ENCODE results near the gene SNX21.
A peak's percentile ranks its signal among the peaks of the same experiment; 100 is the strongest.

The SNX21 gene

GRCh38 chr20:45798935-45799642 lies 34.5 kb upstream of the SNX21 start:
- Histone ChIP-seq H3K9ac (ENCODE audit: insufficient read length, low read depth) (no peak overlapping the region), H3K27me3 (ENCODE audit: insufficient read depth, insufficient read length) (no peaks in the 10 kb centered on the region), H3K4me1 (ENCODE audit: insufficient read depth, insufficient read length) (no peaks in the 10 kb centered on the region), H3K36me3 (ENCODE audit: insufficient read depth, insufficient read length, low read length) (peaks cover 70% of the 10 kb centered on the region), H3K9me3 (ENCODE audit: insufficient read depth, low read length) (no peaks in the 10 kb centered on the region), H3K4me3 (ENCODE audit: insufficient read length, low read depth) (no peak overlapping the region)
- TF ChIP-seq SUZ12 (IDR thresholded peaks at IDR 0.05; ENCODE audit: extremely low read depth, insufficient read depth, insufficient read length) (no peak), YY1 (IDR thresholded peaks at IDR 0.05; ENCODE audit: insufficient read depth, insufficient read length) (no peak), ZNF274 (IDR thresholded peaks at IDR 0.05; ENCODE audit: low read depth, low read length) (no peak)
- DNase-seq (ENCODE audit: low read depth, low spot score), result peak; percentile 51

GRCh38 chr20:45801851-45802250 lies 31.7 kb upstream of the SNX21 start:
- TF ChIP-seq ZNF274 (IDR thresholded peaks at IDR 0.05; ENCODE audit: low read depth, low read length) (no peak), YY1 (IDR thresholded peaks at IDR 0.05; ENCODE audit: insufficient read depth, insufficient read length) (no peak), SUZ12 (IDR thresholded peaks at IDR 0.05; ENCODE audit: extremely low read depth, insufficient read depth, insufficient read length) (no peak)
- Histone ChIP-seq H3K9ac (ENCODE audit: insufficient read length, low read depth) (no peak overlapping the region), H3K36me3 (ENCODE audit: insufficient read depth, insufficient read length, low read length) (peaks cover 71% of the 10 kb centered on the region), H3K4me1 (ENCODE audit: insufficient read depth, insufficient read length) (no peaks in the 10 kb centered on the region), H3K9me3 (ENCODE audit: insufficient read depth, low read length) (no peaks in the 10 kb centered on the region), H3K27me3 (ENCODE audit: insufficient read depth, insufficient read length) (no peaks in the 10 kb centered on the region), H3K4me3 (ENCODE audit: insufficient read length, low read depth) (no peak overlapping the region)
- DNase-seq (ENCODE audit: low read depth, low spot score), result no peak

- DNase-seq (ENCODE audit: low read depth, low spot score), result no peak
- no peak overlapping the region for H3K4me3 ChIP-seq (ENCODE audit: insufficient read length, low read depth)
- H3K9ac ChIP-seq (ENCODE audit: insufficient read length, low read depth), result no peak overlapping the region
- H3K4me1 ChIP-seq (ENCODE audit: insufficient read depth, insufficient read length), result peaks cover 5% of the 10 kb centered on the region
- peaks cover 81% of the 10 kb centered on the region for H3K36me3 ChIP-seq (ENCODE audit: insufficient read depth, insufficient read length, low read length)
- no peaks in the 10 kb centered on the region for H3K9me3 ChIP-seq (ENCODE audit: insufficient read depth, low read length)
- TF ChIP-seq SUZ12 (IDR thresholded peaks at IDR 0.05; ENCODE audit: extremely low read depth, insufficient read depth, insufficient read length) (no peak), YY1 (IDR thresholded peaks at IDR 0.05; ENCODE audit: insufficient read depth, insufficient read length) (no peak), ZNF274 (IDR thresholded peaks at IDR 0.05; ENCODE audit: low read depth, low read length) (no peak)
- H3K27me3 ChIP-seq (ENCODE audit: insufficient read depth, insufficient read length), result no peaks in the 10 kb centered on the region
Measured at GRCh38 chr20:45810191-45810970, 23.2 kb upstream of the SNX21 start.

GRCh38 chr20:45812157-45813005 lies 21.2 kb upstream of the SNX21 start, which contains the start of gene UBE2C:
Gene UBE2C (plus strand): TSS chr20:45812644. CDS start chr20:45812696, 52 bp downstream.
- H3K27me3 ChIP-seq (ENCODE audit: insufficient read depth, insufficient read length), result no peaks in the 10 kb centered on the region
- peaks cover 83% of the 10 kb centered on the region for H3K36me3 ChIP-seq (ENCODE audit: insufficient read depth, insufficient read length, low read length)
- no peak for TF ChIP-seq YY1 (IDR thresholded peaks at IDR 0.05; ENCODE audit: insufficient read depth, insufficient read length)
- no peak for TF ChIP-seq SUZ12 (IDR thresholded peaks at IDR 0.05; ENCODE audit: extremely low read depth, insufficient read depth, insufficient read length)
- no peak for TF ChIP-seq ZNF274 (IDR thresholded peaks at IDR 0.05; ENCODE audit: low read depth, low read length)
- no peaks in the 10 kb centered on the region for H3K9me3 ChIP-seq (ENCODE audit: insufficient read depth, low read length)
- peak; percentile 99 for DNase-seq (ENCODE audit: low read depth, low spot score)
- H3K4me3 ChIP-seq (ENCODE audit: insufficient read length, low read depth), result peak within 1 kb of the TSS; percentile 96
- H3K9ac ChIP-seq (ENCODE audit: insufficient read length, low read depth), result peak within 1 kb of the TSS; percentile 88
- peaks cover 15% of the 10 kb centered on the region for H3K4me1 ChIP-seq (ENCODE audit: insufficient read depth, insufficient read length)

- H3K9me3 ChIP-seq (ENCODE audit: insufficient read depth, low read length), result no peaks in the 10 kb centered on the region
- H3K4me1 ChIP-seq (ENCODE audit: insufficient read depth, insufficient read length), result peaks cover 17% of the 10 kb centered on the region
- H3K36me3 ChIP-seq (ENCODE audit: insufficient read depth, insufficient read length, low read length), result peaks cover 81% of the 10 kb centered on the region
- no peak for DNase-seq (ENCODE audit: low read depth, low spot score)
- peak overlapping the region; percentile 88 for H3K9ac ChIP-seq (ENCODE audit: insufficient read length, low read depth)
- H3K27me3 ChIP-seq (ENCODE audit: insufficient read depth, insufficient read length), result no peaks in the 10 kb centered on the region
- no peak for TF ChIP-seq YY1 (IDR thresholded peaks at IDR 0.05; ENCODE audit: insufficient read depth, insufficient read length)
- no peak for TF ChIP-seq ZNF274 (IDR thresholded peaks at IDR 0.05; ENCODE audit: low read depth, low read length)
- no peak for TF ChIP-seq SUZ12 (IDR thresholded peaks at IDR 0.05; ENCODE audit: extremely low read depth, insufficient read depth, insufficient read length)
- peak overlapping the region; percentile 96 for H3K4me3 ChIP-seq (ENCODE audit: insufficient read length, low read depth)
Measured at GRCh38 chr20:45813006-45813340, 20.6 kb upstream of the SNX21 start.

GRCh38 chr20:45813489-45813888 lies 20.1 kb upstream of the SNX21 start:
- peaks cover 17% of the 10 kb centered on the region for H3K4me1 ChIP-seq (ENCODE audit: insufficient read depth, insufficient read length)
- H3K27me3 ChIP-seq (ENCODE audit: insufficient read depth, insufficient read length), result no peaks in the 10 kb centered on the region
- no peak for TF ChIP-seq SUZ12 (IDR thresholded peaks at IDR 0.05; ENCODE audit: extremely low read depth, insufficient read depth, insufficient read length)
- no peak for TF ChIP-seq ZNF274 (IDR thresholded peaks at IDR 0.05; ENCODE audit: low read depth, low read length)
- no peak for TF ChIP-seq YY1 (IDR thresholded peaks at IDR 0.05; ENCODE audit: insufficient read depth, insufficient read length)
- H3K36me3 ChIP-seq (ENCODE audit: insufficient read depth, insufficient read length, low read length), result peaks cover 77% of the 10 kb centered on the region
- H3K9me3 ChIP-seq (ENCODE audit: insufficient read depth, low read length), result no peaks in the 10 kb centered on the region
- H3K4me3 ChIP-seq (ENCODE audit: insufficient read length, low read depth), result peak overlapping the region; percentile 96
- DNase-seq (ENCODE audit: low read depth, low spot score), result no peak
- H3K9ac ChIP-seq (ENCODE audit: insufficient read length, low read depth), result peak overlapping the region; percentile 88

All from NT2/D1 (cell line).